Measurements from ENCODE around the gene INHBC.

Gene INHBC

DNA sequence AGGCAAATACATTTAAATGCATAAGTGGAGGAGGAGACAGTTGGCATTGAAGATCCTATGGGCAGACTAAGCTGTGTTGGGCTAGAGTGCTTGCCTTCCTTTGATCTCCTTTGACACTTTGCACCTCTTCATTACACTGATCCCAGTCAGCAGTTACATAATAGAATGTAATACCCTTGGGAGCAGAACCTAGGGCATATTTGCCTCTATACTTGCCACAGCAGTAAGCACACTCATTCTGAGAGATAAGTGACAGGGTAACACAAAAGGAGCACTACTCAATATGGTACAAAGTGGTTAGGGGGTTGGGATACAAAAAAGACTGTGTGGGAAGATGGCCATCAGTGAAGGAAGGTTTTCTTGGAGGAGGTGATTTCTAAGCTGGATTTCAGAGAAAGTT is 62.2 kb downstream of the INHBC start:
- Histone ChIP-seq H3K4me3 (ENCODE audit: low read depth, low read length) (no peak overlapping the region), H3K4me1 (ENCODE audit: control insufficient read depth, insufficient read depth, low read length) (no peaks in the 10 kb centered on the region), H3K36me3 (ENCODE audit: control insufficient read depth in 2 of 2, insufficient read depth in 1 of 2, low read length in 2 of 2) (peaks cover 57 to 68% of the 10 kb centered on the region in 2 experiments), H3K27ac (ENCODE audit: extremely low read depth, low read depth, low read length) (no peak overlapping the region), H3K9me3 (ENCODE audit: control insufficient read depth, insufficient read depth, low read depth, low read length) (no peaks in the 10 kb centered on the region)
- TF ChIP-seq BCL11B (tag by site-specific recombination; IDR thresholded peaks at IDR 0.05; ENCODE audit: low read depth) (no peak), ZNF843 (tag by site-specific recombination; IDR thresholded peaks at IDR 0.05) (no peak), ZBTB48 (tag by site-specific recombination; IDR thresholded peaks at IDR 0.05) (no peak), ZNF549 (tag by site-specific recombination; IDR thresholded peaks at IDR 0.05) (no peak), ZNF776 (tag by site-specific recombination; IDR thresholded peaks at IDR 0.05; ENCODE audit: borderline replicate concordance) (no peak), OVOL3 (tag by site-specific recombination; IDR thresholded peaks at IDR 0.05) (no peak), ZNF561 (tag by site-specific recombination; IDR thresholded peaks at IDR 0.05; ENCODE audit: borderline replicate concordance) (no peak), ZNF501 (tag by site-specific recombination; IDR thresholded peaks at IDR 0.05) (no peak), ZNF274 (IDR thresholded peaks at IDR 0.05; ENCODE audit: low read length) (no peak), ZNF274 (tag by site-specific recombination; IDR thresholded peaks at IDR 0.05; ENCODE audit: borderline replicate concordance) (no peak), SP3 (tag by site-specific recombination; IDR thresholded peaks at IDR 0.05) (no peak), ZNF510 (tag by site-specific recombination; IDR thresholded peaks at IDR 0.05; ENCODE audit: insufficient replicate concordance) (no peak)
- TF ChIP-seq, protein P1, sequence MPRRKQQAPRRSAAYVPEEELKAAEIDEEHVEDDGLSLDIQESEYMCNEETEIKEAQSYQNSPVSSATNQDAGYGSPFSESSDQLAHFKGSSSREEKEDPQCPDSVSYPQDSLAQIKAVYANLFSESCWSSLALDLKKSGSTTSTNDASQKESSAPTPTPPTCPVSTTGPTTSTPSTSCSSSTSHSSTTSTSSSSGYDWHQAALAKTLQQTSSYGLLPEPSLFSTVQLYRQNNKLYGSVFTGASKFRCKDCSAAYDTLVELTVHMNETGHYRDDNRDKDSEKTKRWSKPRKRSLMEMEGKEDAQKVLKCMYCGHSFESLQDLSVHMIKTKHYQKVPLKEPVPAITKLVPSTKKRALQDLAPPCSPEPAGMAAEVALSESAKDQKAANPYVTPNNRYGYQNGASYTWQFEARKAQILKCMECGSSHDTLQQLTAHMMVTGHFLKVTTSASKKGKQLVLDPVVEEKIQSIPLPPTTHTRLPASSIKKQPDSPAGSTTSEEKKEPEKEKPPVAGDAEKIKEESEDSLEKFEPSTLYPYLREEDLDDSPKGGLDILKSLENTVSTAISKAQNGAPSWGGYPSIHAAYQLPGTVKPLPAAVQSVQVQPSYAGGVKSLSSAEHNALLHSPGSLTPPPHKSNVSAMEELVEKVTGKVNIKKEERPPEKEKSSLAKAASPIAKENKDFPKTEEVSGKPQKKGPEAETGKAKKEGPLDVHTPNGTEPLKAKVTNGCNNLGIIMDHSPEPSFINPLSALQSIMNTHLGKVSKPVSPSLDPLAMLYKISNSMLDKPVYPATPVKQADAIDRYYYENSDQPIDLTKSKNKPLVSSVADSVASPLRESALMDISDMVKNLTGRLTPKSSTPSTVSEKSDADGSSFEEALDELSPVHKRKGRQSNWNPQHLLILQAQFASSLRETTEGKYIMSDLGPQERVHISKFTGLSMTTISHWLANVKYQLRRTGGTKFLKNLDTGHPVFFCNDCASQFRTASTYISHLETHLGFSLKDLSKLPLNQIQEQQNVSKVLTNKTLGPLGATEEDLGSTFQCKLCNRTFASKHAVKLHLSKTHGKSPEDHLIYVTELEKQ (tag by site-specific recombination; IDR thresholded peaks at IDR 0.05; ENCODE audit: borderline replicate concordance), result no peak
- ChIA-PET POLR2A (interaction anchor here (0.6 to 2.3 kb wide), 4 partner anchors 9 to 42 kb away, joined by 3 to 8 read pairs (median 4); partner anchors contain the start of genes INHBE and MARS1), CTCF (interaction anchor here (0.6 to 0.7 kb wide), 4 partner anchors 9 to 148 kb away, joined by 3 to 4 read pairs (median 4); no protein-coding TSS in a partner anchor)

DNA sequence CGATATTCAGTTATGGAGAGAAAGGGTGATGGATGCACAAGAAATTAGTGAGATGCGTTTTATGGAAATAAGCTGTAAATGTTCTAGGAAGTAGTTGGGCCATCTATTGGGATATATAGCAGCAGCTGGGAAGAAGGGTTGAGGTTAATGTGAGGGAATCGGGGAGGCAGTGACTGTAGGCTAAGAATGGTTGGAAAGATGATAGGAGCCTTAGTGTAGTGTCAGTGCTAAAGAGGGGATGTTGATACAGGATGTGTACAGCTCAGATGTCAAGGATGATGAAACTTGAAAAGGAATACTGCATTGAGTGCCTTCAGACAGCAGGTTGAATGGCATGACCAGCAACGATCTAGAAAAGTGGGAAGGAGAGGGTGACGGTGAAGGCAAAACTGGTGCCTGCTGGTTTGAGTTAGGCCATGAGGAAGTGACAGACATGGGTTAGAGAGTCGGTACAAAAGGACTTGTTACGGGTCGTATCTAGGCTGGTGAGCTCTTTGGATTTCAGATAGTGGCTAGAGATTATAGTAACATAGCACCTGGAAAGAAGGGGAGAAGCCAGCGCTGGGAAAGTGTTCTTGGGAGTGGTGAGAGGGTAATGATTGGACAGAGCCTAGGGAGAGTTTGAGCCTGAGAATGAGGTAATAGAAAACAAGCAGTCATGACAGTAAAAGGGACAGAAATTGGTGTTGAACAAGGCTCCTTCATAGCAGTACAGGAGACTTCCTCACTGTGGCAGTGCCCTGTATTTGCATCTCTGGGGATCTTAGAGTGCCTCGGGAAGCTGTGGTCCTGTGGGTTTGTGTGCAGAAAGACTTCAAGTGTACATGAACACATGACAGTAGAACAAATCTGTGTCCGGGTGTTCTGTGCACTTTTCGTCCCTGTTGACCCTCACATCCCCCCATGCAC is 62.9 kb downstream of the INHBC start:
- Histone ChIP-seq H3K27ac (ENCODE audit: extremely low read depth, low read depth, low read length) (0 out of 2 replicates have a peak overlapping the region, but pooled peaks have one; percentile 24), H3K4me1 (ENCODE audit: control insufficient read depth, insufficient read depth, low read length) (no peaks in the 10 kb centered on the region), H3K36me3 (ENCODE audit: control insufficient read depth in 2 of 2, insufficient read depth in 1 of 2, low read length in 2 of 2) (peaks cover 63 to 69% of the 10 kb centered on the region in 2 experiments), H3K4me3 (ENCODE audit: low read depth, low read length) (no peak overlapping the region), H3K9me3 (ENCODE audit: control insufficient read depth, insufficient read depth, low read depth, low read length) (no peaks in the 10 kb centered on the region)
- POLR2A ChIA-PET, result interaction anchor here (0.6 to 2.3 kb wide), 5 partner anchors 9 to 42 kb away, joined by 3 to 8 read pairs (median 4); partner anchors contain the start of genes INHBE and MARS1
- TF ChIP-seq PRDM1 (tag by site-specific recombination; IDR thresholded peaks at IDR 0.05) (0 out of 2 replicates have a peak, but pooled peaks have one; percentile 27), ZNF837 (tag by site-specific recombination; IDR thresholded peaks at IDR 0.05) (no peak), ZNF521 (tag by site-specific recombination; IDR thresholded peaks at IDR 0.05) (no peak), GLI2 (tag by site-specific recombination; IDR thresholded peaks at IDR 0.05; ENCODE audit: borderline replicate concordance, low read depth) (no peak), ZNF366 (tag by site-specific recombination; conservative IDR thresholded peaks at IDR 0.05) (no peak)
- CTCF ChIA-PET, result interaction anchor here (0.6 to 0.7 kb wide), 4 partner anchors 10 to 148 kb away, joined by 3 to 4 read pairs (median 4); no protein-coding TSS in a partner anchor
